HL-60 (cell line): ENCODE measurements around the gene CLDN34.

Experiments used
- DNase-seq, 2 experiments: peaks; one replicate each; pipeline ENCODE4 v3.0.0-alpha.2; 2010 to 2020; ENCODE audit warnings: low read depth in 1 of 2, low spot score in 1 of 2
- H3K27ac ChIP-seq: fragments of 250-450 bp; sonication (Bioruptor Pico); replicated peaks from 2 replicates; pipeline ENCODE4 v1.5.1; 2020; ENCODE audit warnings: mild to moderate bottlenecking, moderate library complexity
- H3K27me3 ChIP-seq: fragments of 250-450 bp; sonication (Bioruptor Pico); 2 replicates; pipeline ENCODE4 v1.5.1; 2021; ENCODE audit warnings: mild to moderate bottlenecking, moderate library complexity; ENCODE audit not compliant: insufficient read depth, poor library complexity, severe bottlenecking
- H3K4me3 ChIP-seq: replicated peaks from 2 replicates; pipeline ENCODE4 v1.5.1; 2011; ENCODE audit warnings: mild to moderate bottlenecking, control low read depth, low read length; ENCODE audit not compliant: insufficient read depth
- GABPA ChIP-seq: IDR thresholded peaks from 2 replicates; pipeline ENCODE4 v1.6.1; 2012; ENCODE audit warnings: low read depth
- POLR2AphosphoS5 ChIP-seq: IDR thresholded peaks from 2 replicates; pipeline ENCODE4 v1.6.1; 2012; ENCODE audit warnings: low read depth
- SPI1 ChIP-seq: IDR thresholded peaks from 2 replicates; pipeline ENCODE4 v1.6.1; 2012; ENCODE audit warnings: low read depth, mild to moderate bottlenecking, borderline replicate concordance
- TF ChIP-seq, protein P1 (sequence below): IDR thresholded peaks from one replicate; pipeline ENCODE4 v1.5.1; 2011; ENCODE audit warnings: low read length, control low read depth, inconsistent platforms; ENCODE audit not compliant: insufficient read depth
- TF ChIP-seq, protein P2 (sequence below): IDR thresholded peaks from 2 replicates; pipeline ENCODE4 v1.6.1; 2012; ENCODE audit warnings: low read depth; ENCODE audit not compliant: insufficient replicate concordance

Gene CLDN34

DNA sequence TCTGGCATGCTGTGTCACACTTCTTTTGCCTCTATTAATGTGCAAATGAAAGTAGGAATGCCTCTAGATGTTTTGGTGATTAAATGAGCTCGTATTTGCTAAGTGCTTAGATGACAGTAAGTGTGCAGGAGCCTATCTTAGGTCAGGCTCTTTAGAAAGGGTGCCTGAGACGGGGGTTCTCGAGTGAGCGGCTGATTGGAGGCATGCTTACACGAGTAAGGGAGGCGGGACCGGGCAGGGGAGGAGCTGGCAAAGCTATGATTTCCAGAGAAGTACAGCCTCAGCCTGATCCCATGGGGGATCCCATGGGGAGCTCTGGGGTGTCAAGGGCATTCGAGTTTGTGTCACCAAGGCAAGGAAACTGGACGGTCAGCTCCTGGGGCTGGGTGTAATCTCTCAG, 44.8 kb downstream of the CLDN34 start:
- no peak overlapping the region for H3K27ac ChIP-seq
- TF ChIP-seq, protein P1, sequence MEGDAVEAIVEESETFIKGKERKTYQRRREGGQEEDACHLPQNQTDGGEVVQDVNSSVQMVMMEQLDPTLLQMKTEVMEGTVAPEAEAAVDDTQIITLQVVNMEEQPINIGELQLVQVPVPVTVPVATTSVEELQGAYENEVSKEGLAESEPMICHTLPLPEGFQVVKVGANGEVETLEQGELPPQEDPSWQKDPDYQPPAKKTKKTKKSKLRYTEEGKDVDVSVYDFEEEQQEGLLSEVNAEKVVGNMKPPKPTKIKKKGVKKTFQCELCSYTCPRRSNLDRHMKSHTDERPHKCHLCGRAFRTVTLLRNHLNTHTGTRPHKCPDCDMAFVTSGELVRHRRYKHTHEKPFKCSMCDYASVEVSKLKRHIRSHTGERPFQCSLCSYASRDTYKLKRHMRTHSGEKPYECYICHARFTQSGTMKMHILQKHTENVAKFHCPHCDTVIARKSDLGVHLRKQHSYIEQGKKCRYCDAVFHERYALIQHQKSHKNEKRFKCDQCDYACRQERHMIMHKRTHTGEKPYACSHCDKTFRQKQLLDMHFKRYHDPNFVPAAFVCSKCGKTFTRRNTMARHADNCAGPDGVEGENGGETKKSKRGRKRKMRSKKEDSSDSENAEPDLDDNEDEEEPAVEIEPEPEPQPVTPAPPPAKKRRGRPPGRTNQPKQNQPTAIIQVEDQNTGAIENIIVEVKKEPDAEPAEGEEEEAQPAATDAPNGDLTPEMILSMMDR, result no peak
- TF ChIP-seq POLR2AphosphoS5, result no peak
- TF ChIP-seq, protein P2, sequence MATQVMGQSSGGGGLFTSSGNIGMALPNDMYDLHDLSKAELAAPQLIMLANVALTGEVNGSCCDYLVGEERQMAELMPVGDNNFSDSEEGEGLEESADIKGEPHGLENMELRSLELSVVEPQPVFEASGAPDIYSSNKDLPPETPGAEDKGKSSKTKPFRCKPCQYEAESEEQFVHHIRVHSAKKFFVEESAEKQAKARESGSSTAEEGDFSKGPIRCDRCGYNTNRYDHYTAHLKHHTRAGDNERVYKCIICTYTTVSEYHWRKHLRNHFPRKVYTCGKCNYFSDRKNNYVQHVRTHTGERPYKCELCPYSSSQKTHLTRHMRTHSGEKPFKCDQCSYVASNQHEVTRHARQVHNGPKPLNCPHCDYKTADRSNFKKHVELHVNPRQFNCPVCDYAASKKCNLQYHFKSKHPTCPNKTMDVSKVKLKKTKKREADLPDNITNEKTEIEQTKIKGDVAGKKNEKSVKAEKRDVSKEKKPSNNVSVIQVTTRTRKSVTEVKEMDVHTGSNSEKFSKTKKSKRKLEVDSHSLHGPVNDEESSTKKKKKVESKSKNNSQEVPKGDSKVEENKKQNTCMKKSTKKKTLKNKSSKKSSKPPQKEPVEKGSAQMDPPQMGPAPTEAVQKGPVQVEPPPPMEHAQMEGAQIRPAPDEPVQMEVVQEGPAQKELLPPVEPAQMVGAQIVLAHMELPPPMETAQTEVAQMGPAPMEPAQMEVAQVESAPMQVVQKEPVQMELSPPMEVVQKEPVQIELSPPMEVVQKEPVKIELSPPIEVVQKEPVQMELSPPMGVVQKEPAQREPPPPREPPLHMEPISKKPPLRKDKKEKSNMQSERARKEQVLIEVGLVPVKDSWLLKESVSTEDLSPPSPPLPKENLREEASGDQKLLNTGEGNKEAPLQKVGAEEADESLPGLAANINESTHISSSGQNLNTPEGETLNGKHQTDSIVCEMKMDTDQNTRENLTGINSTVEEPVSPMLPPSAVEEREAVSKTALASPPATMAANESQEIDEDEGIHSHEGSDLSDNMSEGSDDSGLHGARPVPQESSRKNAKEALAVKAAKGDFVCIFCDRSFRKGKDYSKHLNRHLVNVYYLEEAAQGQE, result no peak
- no peak for TF ChIP-seq SPI1
- no peak for TF ChIP-seq GABPA
- H3K4me3 ChIP-seq, result no peak overlapping the region
- no peak for DNase-seq
- H3K27me3 ChIP-seq, result peaks cover 2% of the 10 kb centered on the region

DNA sequence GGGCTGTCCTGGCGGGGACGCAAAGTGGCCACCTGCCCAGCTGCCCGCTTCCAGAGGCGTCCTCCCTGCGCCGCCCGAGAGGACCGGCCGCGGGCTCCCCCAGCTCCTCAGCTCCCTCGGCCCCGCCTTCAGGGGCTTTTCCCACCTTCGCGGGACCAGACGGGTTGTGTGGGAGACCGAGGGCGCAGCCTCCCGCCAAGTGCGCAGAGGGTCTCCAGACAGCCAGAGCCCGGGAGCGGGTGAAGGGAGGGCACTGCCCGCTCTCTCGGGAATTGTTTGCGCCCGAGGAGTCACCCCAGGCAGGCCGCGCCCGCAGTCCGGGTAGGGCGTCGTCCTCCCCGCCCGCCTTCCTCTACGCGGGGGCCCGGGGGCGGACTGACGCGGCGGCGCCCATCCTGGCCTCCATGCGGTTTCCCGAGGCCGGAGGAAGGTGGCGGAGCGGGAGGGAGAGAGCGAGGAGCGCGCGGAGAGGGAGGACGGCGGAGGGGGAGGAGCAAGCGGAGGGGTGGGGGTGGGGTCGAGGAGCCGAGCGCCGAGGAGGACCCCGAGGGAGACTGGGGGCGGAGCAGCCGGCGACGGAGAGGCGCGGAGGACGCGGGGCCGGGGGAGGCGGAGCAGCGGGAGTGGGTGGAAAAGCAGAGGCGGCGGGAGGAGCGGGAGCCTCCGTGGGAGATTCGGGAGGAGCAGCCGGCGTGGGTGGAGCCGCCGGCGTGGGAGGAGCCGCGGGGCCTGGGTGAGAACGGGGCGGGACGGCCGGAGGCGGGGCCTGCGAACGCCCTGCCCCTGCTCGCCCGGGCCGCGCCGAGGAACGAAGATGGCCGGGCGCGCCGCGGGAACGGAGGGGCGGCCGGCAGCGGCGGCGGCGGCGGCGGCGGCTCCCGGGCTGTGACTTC, 47.5 kb downstream of the CLDN34 start:
- peak; percentile 38 to 48 for DNase-seq
- Histone ChIP-seq H3K27ac (no peak overlapping the region), H3K27me3 (peaks cover 2% of the 10 kb centered on the region), H3K4me3 (peak overlapping the region; percentile 54)
- TF ChIP-seq GABPA, result no peak
- no peak for TF ChIP-seq POLR2AphosphoS5
- no peak for TF ChIP-seq SPI1
- TF ChIP-seq, protein P1, result no peak
- TF ChIP-seq, protein P2, result no peak

DNA sequence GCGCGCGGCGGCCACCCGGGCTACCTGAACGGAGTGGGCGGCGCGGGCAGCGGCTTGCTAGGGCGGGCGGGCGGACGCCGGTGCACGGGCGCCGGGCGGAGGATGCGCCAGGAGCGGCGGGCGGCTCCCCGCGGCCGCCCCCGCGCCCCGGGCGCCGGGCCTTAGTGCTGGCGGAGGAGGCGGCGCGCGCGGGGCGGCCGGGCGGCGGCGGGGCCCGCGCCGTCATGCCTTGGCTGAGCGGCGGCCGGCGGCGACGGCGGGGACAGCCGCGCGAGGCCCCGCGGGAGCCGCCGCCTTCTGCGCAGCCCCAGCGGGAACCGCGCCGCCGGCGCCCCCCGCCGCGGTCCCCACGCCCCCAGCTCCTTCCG, 48.2 kb downstream of the CLDN34 start:
- H3K27me3 ChIP-seq, result peaks cover 2% of the 10 kb centered on the region
- H3K4me3 ChIP-seq, result peak overlapping the region; percentile 54; the same call in 1 of the 2 replicates
- no peak overlapping the region for H3K27ac ChIP-seq
- no peak for DNase-seq
- TF ChIP-seq SPI1 (no peak), POLR2AphosphoS5 (no peak), GABPA (no peak)
- TF ChIP-seq, protein P2, result no peak
- TF ChIP-seq, protein P1, result no peak
